Measurements from ENCODE around the gene BMP8A.

BMP8A gene

DNA sequence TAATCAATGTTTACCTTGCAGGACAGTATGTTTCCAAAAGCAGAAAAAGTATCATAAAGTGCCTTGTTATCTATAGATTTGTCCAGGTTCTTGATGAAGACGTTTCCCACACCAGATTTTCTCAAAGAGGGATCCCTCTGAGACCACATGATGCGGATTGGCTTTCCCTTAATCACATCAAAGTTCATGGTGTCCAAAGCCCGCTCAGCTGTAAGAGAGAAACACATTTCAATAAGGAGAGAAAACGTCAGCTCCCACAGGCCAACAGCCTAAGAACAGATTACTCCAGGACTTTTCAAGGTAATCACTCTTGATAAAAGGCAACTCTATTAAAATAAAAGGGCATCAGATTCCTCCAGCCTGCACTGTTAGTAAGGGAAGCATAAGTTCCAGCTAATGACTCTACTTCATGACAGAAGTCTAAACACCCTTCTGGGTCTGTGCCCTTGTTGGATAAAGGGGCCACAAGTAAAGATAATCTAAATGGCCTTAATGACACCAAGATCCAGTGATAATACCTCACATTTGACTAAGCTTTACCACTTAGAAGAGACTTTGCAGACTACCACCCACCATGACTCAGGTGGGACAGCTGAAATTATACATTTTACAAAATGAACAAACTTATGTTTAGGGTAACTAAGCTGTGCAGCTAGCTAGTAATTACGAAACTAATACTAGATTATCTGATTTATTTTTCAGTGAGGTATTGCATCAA lies 81.1 kb downstream of the BMP8A start:
- Histone ChIP-seq H3K36me3 (peaks cover 69% of the 10 kb centered on the region), H3K9me3 (ENCODE audit: severe bottlenecking) (no peaks in the 10 kb centered on the region), H3K27me3 (ENCODE audit: insufficient read depth, low read depth, severe bottlenecking) (no peaks in the 10 kb centered on the region), H3K4me3 (ENCODE audit: low read depth, low read length) (peak overlapping the region; percentile 8; the same call in 1 of the 2 replicates), H3K27ac (peak overlapping the region; percentile 85)
- peak; percentile 75 for DNase-seq
- TF ChIP-seq, protein P1, sequence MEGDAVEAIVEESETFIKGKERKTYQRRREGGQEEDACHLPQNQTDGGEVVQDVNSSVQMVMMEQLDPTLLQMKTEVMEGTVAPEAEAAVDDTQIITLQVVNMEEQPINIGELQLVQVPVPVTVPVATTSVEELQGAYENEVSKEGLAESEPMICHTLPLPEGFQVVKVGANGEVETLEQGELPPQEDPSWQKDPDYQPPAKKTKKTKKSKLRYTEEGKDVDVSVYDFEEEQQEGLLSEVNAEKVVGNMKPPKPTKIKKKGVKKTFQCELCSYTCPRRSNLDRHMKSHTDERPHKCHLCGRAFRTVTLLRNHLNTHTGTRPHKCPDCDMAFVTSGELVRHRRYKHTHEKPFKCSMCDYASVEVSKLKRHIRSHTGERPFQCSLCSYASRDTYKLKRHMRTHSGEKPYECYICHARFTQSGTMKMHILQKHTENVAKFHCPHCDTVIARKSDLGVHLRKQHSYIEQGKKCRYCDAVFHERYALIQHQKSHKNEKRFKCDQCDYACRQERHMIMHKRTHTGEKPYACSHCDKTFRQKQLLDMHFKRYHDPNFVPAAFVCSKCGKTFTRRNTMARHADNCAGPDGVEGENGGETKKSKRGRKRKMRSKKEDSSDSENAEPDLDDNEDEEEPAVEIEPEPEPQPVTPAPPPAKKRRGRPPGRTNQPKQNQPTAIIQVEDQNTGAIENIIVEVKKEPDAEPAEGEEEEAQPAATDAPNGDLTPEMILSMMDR (IDR thresholded peaks at IDR 0.05; ENCODE audit: low read depth, low read length), result no peak

DNA sequence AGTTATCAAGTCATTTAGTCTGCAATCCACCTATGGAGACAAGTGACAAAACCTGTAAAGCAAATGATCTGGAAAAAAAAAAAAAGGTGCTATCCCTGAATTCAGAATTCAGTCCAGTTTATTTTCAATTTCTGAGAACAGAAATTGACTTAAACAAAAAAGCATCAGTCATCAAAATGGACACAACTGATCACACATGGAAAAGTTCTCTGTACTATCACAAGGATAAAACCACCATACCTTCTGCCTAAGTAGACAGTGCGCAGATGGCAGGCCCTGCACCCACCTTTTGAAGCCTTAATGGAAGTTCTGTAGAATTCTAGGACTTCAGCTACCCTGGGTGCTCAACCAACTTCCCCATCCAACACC lies 81.6 kb downstream of the BMP8A start:
- TF ChIP-seq, protein P1 (IDR thresholded peaks at IDR 0.05; ENCODE audit: low read depth, low read length), result no peak
- H3K27ac ChIP-seq, result peak overlapping the region; percentile 85
- no peak for DNase-seq
- H3K36me3 ChIP-seq, result peaks cover 63% of the 10 kb centered on the region
- H3K27me3 ChIP-seq (ENCODE audit: insufficient read depth, low read depth, severe bottlenecking), result no peaks in the 10 kb centered on the region
- H3K9me3 ChIP-seq (ENCODE audit: severe bottlenecking), result no peaks in the 10 kb centered on the region
- H3K4me3 ChIP-seq (ENCODE audit: low read depth, low read length), result peak overlapping the region; percentile 8

DNA sequence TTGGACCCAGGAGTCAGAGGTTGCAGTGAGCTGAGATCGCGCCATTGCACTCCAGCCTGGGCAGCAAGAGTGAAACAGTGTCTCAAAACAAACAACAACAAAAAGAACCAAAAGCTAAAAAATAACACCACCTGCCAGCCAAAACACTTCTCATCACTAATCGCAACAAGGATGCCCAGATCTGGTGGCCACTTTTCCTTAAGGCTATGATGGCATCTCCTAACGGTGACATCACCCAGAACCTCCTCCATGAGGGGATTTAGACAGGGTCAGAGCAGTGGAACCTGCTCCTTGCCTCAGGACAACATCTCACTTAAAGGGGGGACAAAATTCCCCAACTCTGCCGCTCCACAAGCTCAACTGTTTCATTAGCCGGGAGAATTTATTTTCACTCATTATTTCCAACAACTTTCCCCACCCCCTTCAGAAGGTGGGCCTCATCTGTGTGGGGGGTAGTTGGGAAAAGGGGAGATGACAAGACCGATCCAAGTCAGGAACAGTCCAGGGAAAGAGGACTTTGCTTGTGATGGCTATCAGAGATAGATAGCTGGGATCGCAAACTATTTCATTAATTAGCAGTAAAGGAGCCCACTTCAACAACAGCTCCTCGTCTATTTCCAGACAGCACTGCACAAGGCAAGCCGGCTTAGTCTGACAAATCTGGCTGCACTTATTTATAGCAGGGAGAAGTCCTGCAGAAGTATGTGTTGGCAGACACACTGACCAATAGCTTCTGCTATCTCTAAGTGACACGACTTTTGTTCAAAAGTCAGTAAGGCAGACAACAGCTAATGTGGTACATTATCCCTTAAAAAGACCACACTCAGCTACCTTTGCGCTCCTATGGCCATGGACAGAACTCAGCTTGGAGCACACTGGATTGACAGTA lies 82.5 kb downstream of the BMP8A start:
- Histone ChIP-seq H3K27me3 (ENCODE audit: insufficient read depth, low read depth, severe bottlenecking) (no peaks in the 10 kb centered on the region), H3K9me3 (ENCODE audit: severe bottlenecking) (no peaks in the 10 kb centered on the region), H3K36me3 (peaks cover 54% of the 10 kb centered on the region), H3K27ac (peak overlapping the region; percentile 85), H3K4me3 (ENCODE audit: low read depth, low read length) (peak overlapping the region; percentile 94)
- peak; percentile 60 for DNase-seq
- TF ChIP-seq, protein P1 (IDR thresholded peaks at IDR 0.05; ENCODE audit: low read depth, low read length), result no peak

DNA sequence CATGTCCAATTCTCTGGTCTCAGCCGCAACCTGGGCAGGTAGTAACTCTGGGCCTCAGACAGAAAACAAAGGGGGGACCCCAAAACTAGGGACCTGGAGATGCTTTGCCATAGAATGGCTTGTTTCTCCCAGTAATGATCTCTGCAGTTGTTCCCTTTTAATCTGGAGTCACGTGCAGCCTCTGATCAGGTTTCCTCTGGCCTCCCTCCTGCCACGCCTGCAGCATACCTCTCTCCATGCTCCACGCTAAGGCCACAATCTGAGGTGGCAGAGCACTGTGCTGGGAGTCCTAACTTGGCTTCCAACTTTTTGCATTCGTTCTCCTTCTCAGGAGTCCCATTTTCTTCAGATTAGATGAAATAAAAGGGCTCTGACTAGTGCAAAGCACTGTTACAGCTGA lies 83.2 kb downstream of the BMP8A start:
- DNase-seq, result peak; percentile 40
- H3K36me3 ChIP-seq, result peaks cover 48% of the 10 kb centered on the region

More for the DNA sequence above, 83.2 kb downstream of the BMP8A start:
- peak overlapping the region; percentile 85 for H3K27ac ChIP-seq
- H3K4me3 ChIP-seq (ENCODE audit: low read depth, low read length), result peak overlapping the region; percentile 94
- H3K27me3 ChIP-seq (ENCODE audit: insufficient read depth, low read depth, severe bottlenecking), result no peaks in the 10 kb centered on the region
- H3K9me3 ChIP-seq (ENCODE audit: severe bottlenecking), result no peaks in the 10 kb centered on the region
- TF ChIP-seq, protein P1 (IDR thresholded peaks at IDR 0.05; ENCODE audit: low read depth, low read length), result no peak

Measured in WERI-Rb-1 (cell line).